Peyer's patch (tissue), 4 donors: Measurements from ENCODE around the gene PDCD5.
"Not testable (repeated sequence)": the region's sequence is repeated elsewhere in the genome, so short reads cannot be mapped to it uniquely, and the experiment has no call there.

Source experiments
- CTCF ChIP-seq, 6 experiments: fragments of 450-650 bp in 4 of 6; fragments of 200-600 bp in 2 of 6; sonication (generic) in 1 of 6; IDR thresholded peaks; one replicate each; pipeline ENCODE4 v1.5.1; 2017 to 2019; ENCODE audit warnings: antibody characterized with exemption in 6 of 6, mild to moderate bottlenecking in 3 of 6, moderate library complexity in 1 of 6
- POLR2A ChIP-seq, 2 donors: fragments of 450-650 bp; IDR thresholded peaks; one replicate each; pipeline ENCODE4 v1.5.1; 2017; ENCODE audit warnings: antibody characterized with exemption in 2 of 2, mild to moderate bottlenecking in 2 of 2, moderate library complexity in 2 of 2

DNA sequence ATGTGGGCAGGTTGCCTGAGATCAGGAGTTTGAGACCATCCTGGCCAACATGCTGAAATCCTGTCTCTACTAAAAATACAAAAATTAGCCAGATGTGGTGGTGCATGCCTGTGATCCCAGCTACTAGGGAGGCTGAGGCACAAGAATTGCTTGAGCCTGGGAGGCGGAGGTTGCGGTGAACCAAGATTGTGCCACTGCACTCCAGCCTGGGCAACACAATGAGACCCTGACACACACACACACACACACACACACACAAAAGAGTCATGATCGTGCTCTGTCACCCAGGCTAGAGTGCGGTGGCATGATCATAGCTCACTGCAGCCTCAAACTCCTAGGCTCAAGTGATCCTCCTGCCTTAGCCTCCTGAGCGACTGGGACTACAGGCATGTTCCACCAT is 39.6 kb upstream of the PDCD5 start:
- not testable (repeated sequence) for TF ChIP-seq CTCF, POLR2A (IDR thresholded peaks at IDR 0.05)
